Breast epithelium (tissue), 3 donors: ENCODE measurements around the gene HNRNPCL4.
"Not testable (repeated sequence)": the region's sequence is repeated elsewhere in the genome, so short reads cannot be mapped to it uniquely, and the experiment has no call there.

Source experiments
- POLR2A ChIP-seq: fragments of 450-650 bp; IDR thresholded peaks from one replicate; pipeline ENCODE4 v1.6.1; 2016; ENCODE audit warnings: antibody characterized with exemption, mild to moderate bottlenecking, moderate library complexity
- TF ChIP-seq, protein P1 (sequence below), 3 donors: fragments of 450-650 bp; IDR thresholded peaks; one replicate each; pipeline ENCODE4 v1.5.1; 2016 to 2017; ENCODE audit warnings: antibody characterized with exemption in 3 of 3, mild to moderate bottlenecking in 3 of 3, moderate library complexity in 3 of 3

DNA sequence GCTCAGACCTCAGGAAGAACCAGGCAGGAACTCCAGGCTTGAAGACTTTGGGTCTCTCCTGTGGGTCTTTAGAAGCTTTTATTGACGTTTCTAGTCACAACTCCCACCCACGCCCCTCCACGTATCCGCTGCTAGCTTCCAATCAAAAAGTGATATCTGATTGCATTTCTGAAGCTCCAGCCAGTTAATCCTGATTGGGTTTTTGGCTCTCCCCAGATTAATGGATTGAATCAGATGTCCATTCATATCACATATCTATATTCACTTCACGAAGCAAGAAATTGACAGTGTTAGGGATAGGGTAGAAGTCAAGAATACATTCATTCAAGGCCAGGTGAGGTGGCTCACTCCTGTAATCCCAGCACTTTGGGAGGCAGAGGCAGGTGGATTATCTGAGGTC is 9.5 kb downstream of the HNRNPCL4 start, which contains the start of gene PRAMEF26:
- TF ChIP-seq, protein P1, sequence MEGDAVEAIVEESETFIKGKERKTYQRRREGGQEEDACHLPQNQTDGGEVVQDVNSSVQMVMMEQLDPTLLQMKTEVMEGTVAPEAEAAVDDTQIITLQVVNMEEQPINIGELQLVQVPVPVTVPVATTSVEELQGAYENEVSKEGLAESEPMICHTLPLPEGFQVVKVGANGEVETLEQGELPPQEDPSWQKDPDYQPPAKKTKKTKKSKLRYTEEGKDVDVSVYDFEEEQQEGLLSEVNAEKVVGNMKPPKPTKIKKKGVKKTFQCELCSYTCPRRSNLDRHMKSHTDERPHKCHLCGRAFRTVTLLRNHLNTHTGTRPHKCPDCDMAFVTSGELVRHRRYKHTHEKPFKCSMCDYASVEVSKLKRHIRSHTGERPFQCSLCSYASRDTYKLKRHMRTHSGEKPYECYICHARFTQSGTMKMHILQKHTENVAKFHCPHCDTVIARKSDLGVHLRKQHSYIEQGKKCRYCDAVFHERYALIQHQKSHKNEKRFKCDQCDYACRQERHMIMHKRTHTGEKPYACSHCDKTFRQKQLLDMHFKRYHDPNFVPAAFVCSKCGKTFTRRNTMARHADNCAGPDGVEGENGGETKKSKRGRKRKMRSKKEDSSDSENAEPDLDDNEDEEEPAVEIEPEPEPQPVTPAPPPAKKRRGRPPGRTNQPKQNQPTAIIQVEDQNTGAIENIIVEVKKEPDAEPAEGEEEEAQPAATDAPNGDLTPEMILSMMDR (IDR thresholded peaks at IDR 0.05) = not testable (repeated sequence)
- TF ChIP-seq POLR2A = not testable (repeated sequence)
